NCI-H345 (cell line): ENCODE results near the gene POLR1A.

Source experiments
- DNase-seq: peaks from one replicate; lab custom pipeline; 2025; lab: John Stamatoyannopoulos, UW

POLR1A gene

DNA sequence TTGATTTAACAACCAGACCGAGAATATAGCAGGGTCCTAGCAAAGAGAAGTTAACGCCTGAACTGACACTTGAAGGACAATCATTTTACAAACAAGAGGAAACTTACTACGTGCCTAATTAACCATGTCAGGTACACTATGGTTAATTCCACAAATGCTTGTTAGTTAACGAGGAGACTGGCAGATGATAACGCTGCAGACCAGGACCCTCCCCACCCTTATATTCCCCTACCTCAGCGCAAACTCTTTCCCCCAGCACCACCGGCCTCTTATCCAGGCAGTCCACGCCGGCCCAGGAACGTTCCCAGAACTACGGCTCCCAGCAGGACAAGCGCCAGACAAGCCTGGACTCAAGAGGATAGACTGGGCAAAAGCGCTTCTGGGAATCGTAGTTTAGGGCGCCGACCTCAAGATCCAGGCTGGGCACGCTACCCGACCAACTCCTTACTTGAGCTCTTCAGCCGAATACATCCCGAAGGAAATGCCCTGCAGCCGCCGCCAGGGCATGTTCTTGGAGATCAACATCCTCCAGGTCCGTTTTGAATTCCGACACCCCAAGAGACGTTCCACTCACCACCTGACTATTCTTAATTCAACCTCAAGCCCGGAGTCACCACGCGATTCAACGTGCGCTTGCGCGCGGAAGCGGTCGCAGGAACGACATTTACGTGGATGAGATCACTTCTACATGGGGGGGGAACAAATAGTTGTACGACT is at the start of gene POLR1A:
TSS of gene POLR1A (minus strand) at position 635 of the 717 bp plus-strand sequence. CDS start at position 525, 110 bp downstream.
- peak; percentile 92 for DNase-seq

DNA sequence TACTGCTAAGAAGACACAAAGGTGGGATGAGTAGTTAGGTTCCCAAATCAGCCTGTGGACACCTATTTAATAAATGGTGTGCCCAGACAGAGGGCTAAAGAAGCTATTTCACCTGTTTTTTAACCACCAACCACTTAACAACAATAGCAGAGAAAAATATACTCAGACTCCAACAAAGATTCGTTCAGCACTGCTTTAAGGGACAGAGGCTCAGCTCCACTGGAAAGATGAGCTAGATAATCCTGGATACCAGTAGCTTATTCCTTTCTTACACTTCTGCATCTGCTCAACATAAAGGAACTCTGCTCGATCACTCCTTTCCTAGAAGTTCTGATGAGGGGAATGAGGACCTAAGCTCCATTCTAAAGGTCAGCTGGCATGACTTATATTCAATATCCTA is 44.8 kb upstream of the POLR1A start:
- no peak for DNase-seq

DNA sequence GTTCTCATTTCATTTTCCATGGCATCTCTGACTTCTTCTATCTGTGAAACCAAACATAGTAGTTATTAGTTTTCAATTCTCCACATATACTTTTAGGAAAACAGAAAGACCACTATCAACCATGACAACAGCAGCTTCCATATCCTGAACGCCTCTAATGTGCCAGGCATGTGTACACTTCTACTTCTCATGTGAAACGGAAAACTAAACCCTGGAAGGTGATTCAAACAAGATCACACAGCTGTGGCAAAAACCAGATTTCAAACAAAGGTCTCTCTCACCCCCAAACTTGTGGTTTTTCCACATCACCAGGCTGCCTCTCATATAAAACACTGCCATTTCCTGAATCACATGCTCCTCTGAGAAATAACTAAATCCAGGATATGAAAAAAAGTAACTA is 42.1 kb upstream of the POLR1A start:
- DNase-seq: no peak

DNA sequence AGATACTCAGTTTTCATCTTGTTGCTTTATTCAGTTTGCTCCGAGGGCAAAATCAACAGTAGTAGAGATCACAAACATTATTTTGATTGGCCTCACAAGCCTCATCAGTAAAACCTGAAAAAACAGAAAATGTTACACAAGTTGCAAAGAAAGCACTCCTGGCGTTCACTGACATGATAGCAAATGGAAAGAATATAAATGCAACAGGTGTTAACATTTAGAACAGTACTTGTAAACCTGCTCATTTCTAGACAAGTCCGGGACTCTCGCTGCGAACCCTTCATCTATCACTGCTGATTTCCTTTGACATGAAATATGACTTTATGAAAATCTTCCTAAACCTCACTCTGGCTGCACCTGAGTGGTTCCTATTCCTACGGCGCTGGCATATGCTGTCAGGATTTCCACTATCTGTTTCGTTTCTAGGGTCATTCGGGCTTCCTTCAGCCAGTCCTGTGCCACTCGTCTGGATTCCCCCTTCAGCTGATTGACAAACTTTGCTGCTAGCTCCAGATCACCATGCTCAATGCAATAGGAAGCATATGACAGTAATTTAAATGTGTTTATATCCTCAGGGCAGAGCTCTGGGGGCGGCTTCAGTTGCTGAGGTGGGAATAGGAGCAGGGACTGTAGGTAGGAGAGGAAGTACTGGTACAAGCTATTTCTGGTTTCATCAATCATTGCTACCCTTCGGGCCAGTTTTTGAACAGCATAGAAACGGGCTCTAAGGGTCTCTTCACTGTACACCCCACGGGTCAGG is 38.4 kb upstream of the POLR1A start:
- DNase-seq: no peak

DNA sequence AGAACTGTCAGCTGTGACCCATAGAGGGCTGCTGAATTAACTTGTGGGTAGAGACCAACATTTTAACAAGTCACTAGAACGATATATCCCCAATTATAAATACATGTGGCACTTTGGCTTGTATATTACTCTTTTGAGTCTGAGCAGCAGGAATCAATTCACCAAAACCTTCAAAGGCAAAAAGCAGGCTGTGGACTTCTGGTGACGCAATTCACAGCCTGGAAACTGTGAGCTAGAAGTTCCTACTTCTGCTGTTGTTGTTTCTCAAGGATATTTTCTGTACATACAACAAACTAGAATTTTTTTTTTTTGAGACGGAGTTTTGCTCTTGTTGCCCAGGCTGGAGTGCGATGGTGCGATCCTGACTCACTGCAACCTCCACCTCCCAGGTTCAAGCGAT is 37.6 kb upstream of the POLR1A start:
- DNase-seq: no peak

DNA sequence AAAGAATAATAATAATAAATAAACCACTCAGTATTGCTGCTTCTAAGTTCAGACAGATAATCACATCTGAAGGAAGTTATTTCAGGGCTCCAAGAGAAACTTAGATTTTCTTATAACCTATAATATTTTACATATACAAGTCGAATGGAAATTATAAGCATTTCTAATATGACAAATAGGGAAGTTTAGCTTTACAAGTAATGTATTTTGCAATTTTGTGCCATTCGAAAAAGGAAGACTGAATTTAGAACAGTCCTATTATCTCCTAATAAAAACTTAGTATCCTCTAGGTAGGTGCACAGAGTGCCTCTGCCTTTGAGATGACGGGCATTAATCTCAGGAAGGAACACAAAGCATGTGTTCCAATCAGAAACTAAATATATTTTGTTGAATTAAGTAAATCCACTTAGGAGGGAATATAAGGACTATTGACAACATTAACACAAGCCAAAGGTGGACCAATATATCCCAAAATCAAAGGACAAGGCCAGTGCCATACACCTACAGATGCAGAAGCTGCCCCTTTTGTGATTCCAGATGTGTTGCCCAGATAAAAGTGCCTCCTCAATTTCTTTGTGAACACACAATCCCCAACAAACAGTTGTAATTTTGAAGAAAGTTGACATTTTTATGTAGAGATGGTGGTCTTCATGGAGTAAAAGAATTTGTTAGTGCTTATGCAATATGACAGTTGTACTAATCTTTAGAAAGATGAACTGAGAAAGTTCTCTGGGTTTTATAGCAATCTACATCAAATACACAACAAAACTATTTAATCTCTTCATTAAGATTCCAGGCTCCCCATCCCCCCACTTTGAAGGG is 37.0 kb upstream of the POLR1A start:
- DNase-seq: no peak

DNA sequence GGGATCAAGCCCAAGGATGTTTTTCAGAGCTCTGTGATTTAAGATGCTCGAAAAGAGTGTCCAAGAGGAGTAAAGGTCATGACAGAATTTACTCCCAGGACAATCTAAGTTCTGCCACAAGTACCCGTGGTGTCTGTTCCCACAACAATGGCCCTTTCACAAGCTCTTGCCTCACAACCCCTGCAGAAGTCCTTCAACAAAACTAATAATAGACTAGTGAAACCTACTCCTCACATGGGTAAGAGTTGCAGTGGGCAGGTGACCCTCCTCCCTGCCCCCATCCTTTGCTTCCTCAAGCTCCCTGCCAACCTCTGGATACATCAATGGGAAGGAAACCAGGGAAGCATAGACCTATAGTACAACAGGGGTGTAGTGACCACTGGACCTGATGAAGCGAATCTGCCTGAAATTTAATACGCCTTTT is 35.3 kb upstream of the POLR1A start:
- no peak for DNase-seq

DNA sequence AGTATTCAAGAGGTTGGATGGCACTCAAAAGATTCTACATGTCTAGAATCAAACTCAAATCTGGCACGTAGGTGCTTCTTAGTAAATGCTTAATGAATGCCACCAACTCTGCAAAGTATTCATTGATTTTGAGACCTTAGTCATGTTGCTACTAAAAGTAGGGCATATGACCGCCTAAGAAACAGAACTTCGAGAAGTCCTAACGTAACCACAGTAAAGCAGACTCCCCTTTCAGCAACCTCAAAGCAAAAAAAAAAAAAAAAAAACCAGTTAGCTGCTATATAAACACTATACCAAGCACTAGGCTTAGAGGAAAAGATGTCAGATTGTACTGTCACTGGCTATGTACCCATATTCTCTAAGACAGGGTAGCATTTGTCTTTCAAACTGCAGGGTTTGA is 34.3 kb upstream of the POLR1A start:
- DNase-seq: no peak

DNA sequence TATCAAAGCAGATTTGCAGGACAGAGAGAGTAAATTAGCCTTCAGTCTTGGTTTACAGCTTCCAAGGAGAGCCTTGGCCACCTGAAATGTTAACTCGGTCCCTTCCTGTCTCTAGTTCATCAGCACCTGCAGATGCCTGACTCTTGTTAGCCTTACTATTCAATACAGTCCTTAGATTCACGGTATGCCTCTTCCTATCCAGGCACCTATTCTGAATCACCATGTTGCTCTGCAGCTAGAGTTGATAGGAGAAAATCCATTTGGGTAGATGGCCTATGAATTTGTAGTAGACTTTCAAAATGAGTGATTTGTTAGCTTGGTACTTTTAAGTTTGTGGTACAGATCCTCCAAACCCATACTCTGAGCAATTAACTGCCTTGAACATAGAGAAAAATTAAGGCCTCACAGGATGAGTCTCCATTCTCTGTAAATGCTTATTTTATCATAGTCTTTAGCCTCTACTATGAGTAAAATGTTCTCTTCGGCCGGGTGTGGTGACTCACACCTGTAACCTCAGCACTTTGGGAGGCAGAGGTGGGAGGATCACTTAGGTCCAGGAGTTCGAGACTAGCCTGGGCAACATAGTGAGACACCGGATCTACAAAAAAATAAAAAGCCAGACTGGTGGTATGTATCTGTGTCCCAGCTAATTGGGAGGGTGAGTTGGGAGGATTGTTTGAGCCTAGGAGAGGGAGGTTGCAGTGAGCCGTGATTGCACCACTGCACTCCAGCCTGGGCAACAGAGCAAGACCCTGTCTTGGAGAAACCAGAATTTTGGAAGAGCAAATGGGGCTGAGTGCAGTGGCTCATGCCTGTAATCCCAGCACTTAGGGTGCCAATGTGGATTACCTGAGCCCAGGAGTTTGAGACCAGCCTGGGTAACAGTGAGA is 33.3 kb upstream of the POLR1A start:
- DNase-seq: no peak

DNA sequence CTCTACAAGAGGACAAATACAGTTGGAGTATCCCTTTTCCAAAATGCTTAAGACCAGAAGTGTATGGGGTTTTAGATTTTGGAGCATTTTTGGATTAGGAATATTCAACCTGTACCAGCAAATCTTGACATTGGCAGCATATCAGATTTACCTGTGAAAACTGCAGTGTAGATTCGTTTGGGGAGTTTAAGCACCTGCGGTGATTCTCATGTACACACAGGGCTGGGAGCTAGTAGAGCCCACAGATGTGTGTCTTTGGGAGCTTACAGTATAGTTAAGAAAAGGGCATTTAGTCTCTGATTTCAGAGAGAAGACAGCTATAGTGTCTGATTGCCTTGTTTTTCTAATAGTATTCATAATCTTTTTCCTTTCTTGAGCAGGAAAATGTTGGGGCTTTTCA is 30.5 kb upstream of the POLR1A start:
- no peak for DNase-seq

DNA sequence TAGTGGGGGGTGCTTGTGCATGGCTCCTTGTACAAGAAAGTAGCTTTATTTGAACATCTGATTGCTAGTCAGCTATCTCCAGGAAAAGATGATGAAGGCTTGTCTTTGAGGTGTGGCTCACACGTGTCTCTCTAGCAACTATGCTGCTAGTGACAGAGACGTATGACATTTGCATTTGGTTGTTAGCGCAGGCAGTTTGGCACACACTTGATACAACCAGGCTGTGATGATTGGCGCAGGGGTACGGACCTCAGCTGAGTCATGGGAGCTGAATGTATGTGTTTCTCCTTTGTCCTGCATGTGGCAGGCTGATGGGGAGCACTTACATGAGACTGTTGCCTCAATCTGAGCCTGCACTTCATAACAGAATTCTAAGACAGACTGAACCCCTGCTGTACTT is 30.0 kb upstream of the POLR1A start:
- DNase-seq: no peak

DNA sequence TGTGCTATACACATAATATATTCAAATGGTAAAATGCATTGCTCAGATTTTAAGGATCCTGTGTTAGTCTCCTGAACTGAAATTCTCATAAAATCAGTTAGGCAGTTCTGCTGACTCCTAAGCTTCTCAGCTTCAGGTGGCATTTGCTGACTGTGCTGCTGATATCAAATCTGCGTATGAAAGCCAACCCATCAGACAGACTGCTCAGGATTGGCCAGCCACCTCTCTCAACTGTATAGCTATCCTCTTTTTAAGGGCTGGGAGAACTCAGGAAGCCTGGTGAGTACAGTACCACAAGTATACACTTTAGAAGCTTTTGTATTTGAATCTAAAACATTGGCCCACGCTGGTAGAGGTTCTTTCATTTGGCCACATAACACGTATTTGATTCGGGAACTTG is 29.0 kb upstream of the POLR1A start:
- no peak for DNase-seq

DNA sequence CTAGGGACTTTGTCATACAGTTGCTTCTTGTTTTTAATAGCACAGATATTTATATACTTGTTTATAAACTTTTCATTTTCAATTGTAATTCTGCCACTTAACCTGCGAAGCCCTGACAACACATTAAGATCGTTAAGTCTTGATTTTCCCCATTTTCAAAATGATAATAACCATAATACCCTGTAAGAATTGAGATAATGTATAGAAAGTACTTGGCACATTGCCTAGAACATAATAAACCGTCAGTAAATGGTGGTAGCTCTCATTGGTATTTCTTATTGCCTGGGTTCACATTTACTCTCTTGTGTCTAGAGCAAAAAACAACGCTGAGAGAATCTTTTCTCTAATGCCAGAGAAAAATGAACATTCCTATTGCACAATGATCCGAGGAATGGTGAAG is 19.0 kb upstream of the POLR1A start:
- DNase-seq: no peak

DNA sequence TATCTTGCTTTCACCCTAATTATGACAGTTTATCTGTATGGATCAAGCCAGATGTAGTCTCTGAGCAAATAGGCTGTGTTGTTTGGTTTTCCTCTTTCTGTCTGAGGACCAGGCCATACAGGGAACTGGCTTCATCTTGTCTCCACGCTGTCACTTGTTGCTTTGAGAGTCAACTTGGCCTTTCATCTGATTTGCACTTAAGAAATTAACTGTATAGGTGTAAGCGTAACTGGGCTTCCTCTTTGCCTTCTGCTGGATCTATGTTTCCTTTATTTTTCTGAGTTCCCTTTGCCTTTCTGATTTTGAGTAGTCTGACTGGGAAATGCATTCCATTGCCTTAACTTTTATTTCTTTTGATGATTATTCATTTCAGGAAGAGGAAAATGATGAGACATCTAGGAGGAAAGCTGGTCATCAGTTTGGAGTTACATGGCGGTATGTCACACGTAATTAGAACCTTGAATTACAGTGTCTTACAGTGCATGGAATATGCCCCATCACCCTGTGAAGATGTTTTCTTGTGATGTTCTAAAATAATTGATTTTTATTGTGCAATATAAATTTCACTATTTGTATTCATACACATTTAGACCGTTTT is 17.7 kb upstream of the POLR1A start:
- no peak for DNase-seq

DNA sequence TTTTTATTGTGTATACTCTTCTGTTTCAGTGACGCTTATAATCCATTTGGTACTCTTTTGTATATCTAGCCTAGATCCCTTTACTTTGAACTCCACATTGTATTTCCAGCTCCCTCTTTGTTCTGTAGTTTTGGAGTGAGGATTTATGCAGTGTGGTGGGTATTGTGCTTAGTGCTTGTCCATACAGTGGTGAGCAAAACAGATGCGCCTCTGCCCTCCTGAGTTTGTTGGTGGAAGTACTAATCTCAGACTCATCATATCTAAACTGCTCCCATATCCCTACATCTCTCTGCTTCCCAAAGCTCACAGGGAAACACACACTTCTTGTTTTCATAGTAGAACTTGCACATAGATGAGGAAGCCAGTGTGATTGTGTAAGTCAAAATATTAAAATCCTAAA is 12.4 kb upstream of the POLR1A start:
- no peak for DNase-seq

DNA sequence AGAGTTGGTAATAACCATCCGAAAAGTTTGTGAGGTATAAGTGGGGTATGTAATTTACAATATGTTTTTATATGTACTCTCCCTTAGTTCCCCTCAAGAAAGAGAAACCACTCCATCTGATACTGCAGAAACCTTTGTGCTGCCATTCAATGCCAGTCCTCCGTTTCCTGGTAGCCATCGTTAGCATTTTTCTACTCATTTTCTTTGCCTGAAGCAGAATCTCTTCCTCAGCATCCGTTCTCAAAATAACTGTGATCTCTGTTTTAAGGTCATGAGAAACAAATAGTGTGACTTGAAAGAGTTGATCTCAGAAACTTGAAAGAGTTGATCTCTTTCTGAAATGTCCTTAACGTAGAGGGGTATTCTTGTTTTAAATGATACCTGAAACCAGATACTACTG is 1.3 kb upstream of the POLR1A start:
- no peak for DNase-seq

DNA sequence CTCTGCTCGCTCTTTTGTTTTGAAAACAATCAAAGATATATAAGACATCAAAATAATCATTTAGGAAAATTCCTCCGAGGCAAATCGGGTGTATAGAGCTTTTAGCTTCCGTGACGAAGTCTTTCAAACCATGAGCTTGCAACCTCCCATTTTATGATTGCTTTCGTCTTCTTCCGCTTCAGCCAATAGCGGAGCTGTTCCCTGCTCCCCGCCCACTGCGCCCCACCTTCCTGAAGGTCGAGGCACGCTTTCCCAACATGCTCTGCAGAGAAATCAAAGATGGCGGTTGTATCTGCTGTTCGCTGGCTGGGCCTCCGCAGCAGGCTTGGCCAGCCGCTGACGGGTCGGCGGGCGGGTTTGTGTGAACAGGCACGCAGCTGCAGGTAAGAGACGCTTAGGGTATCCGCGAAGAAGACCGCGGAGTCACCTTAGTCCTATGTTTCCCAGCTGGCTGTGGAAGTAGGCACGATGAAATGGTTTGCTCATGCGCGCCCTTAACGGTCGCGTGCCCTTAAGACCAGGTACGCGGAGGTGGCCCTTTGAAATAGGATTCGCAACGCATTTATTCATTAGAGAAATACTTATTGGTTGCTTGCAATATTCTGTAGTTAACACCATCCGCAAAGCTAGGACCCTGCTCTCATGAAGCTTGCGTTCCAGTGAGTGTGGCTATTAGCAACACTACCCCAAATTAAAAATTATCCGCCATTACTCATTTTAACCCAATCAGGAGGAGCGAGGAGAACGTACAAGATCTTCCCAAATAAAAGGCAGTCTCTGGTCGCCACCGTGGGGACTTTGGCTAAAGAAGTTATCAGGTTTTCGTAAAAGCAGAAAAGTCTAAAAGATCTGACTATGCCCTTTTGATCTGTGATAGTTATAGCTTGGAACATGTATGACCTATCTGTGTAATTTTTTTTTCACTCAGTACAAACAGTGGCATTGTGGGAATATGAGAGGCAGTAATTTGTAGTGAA is 571 bp upstream of the POLR1A start, which contains the start of gene PTCD3:
TSS of gene PTCD3 (plus strand) at position 267 of the 977 bp plus-strand sequence. CDS start at position 280, 13 bp downstream.
- peak; percentile 96 for DNase-seq

DNA sequence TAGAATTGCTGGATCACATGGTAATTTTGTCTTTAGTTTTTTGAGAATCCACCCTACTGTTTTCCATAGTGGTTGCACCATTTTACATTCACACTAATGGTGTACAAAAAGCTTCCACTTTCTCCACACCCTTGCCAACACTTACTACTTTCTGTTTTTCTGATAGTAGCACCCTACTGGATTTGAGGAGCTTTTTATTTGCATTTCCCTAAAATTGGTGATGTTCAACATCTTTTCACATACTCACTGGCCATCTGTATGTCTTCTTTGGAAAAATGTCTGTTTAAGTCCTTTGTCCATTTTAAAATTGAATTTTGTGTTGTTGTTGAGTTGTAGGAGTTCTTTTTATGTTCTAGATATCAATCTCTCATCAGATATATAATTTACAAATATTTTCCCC is 3.5 kb downstream of the POLR1A start:
- DNase-seq: no peak

DNA sequence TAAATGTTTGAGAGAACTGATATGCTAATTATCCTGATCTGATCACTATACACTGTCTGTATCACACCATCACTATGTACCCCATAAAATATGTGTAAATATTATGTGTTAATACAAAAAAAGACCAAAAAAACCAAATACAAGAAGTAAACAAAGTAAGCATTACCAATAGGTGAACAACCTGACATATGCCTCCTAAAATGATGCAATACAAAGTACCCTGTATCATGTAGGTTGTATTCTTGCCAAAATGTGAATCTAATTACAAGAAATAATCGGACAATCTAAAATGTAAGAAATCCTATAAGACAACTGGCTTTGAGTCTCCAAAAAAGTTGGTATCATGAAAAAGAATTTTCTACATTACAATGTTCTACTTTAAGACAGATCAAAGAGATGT is 7.8 kb downstream of the POLR1A start:
- no peak for DNase-seq
